NOMO-1 treated with dmso at 0.1 percent for 144 hours (cell line): ENCODE data around the gene FLNA.
A peak's percentile ranks its signal among the peaks of the same experiment; 100 is the strongest.
"Not testable (repeated sequence)": the region's sequence is repeated elsewhere in the genome, so short reads cannot be mapped to it uniquely, and the experiment has no call there.

ENCODE experiments used
- DNase-seq: peaks from one replicate; lab custom pipeline; 2025; ENCODE audit not compliant: unreplicated experiment; lab: John Stamatoyannopoulos, UW

Gene FLNA

GRCh38 chrX:154398668-154399526 lies 24.5 kb upstream of the FLNA start:
- peak; percentile 53 for DNase-seq

- peak; percentile 89 for DNase-seq
These were observed 23.6 kb upstream of the FLNA start, which contains the start of gene RPL10 for GRCh38 chrX:154397888-154398667. Gene RPL10 (plus strand): TSS chrX:154398377. CDS start chrX:154398520, 143 bp downstream.

- peak; percentile 39 for DNase-seq
These were observed 22.8 kb upstream of the FLNA start for GRCh38 chrX:154396973-154397887.

- DNase-seq = not testable (repeated sequence)
These were observed 21.9 kb upstream of the FLNA start for GRCh38 chrX:154396363-154396762.

GRCh38 chrX:154389812-154390747 lies 15.6 kb upstream of the FLNA start:
- not testable (repeated sequence) for DNase-seq

- DNase-seq = not testable (repeated sequence)
These were observed 14.2 kb upstream of the FLNA start for GRCh38 chrX:154388649-154389048.

GRCh38 chrX:154388094-154388493 lies 13.7 kb upstream of the FLNA start:
- not testable (repeated sequence) for DNase-seq

- DNase-seq = no peak
These were observed 10.0 kb upstream of the FLNA start for GRCh38 chrX:154384284-154384892.

GRCh38 chrX:154383359-154384283 lies 9.2 kb upstream of the FLNA start:
- DNase-seq = no peak

GRCh38 chrX:154382483-154383069 lies 8.1 kb upstream of the FLNA start:
- no peak for DNase-seq

GRCh38 chrX:154381271-154381670 lies 6.8 kb upstream of the FLNA start:
- no peak for DNase-seq

GRCh38 chrX:154380787-154381186 lies 6.4 kb upstream of the FLNA start:
- no peak for DNase-seq

- no peak for DNase-seq
These were observed 5.7 kb upstream of the FLNA start for GRCh38 chrX:154380153-154380552.

GRCh38 chrX:154379569-154379951 lies 5.1 kb upstream of the FLNA start:
- no peak for DNase-seq

GRCh38 chrX:154378799-154379568 lies 4.5 kb upstream of the FLNA start, which contains the start of gene EMD:
Gene EMD (plus strand): TSS chrX:154379295. CDS start chrX:154379485, 190 bp downstream.
- peak; percentile 98 for DNase-seq

GRCh38 chrX:154378059-154378798 lies 3.8 kb upstream of the FLNA start:
- no peak for DNase-seq
